ENCODE data around the gene GALNT6.

The GALNT6 gene

GRCh38 chr12:51382173-51382572 is 9.0 kb downstream of the GALNT6 start:
- Histone ChIP-seq H3K79me1 (ENCODE audit: low read depth, low read length) (no peaks in the 10 kb centered on the region), H3K27ac (replicated peaks; ENCODE audit: low read length) (no peak overlapping the region), H4K8ac (ENCODE audit: low read depth, low read length) (no peak overlapping the region), H3K9me3 (replicated peaks in 1 of 2; ENCODE audit: control insufficient read depth in 2 of 2, insufficient read depth in 1 of 2, low read depth in 1 of 2, low read length in 2 of 2) (no peaks in the 10 kb centered on the region), H3K23ac (ENCODE audit: low read depth, low read length, poor library complexity) (no peak overlapping the region), H3K36me3 (replicated peaks in 1 of 2; ENCODE audit: control insufficient read depth in 2 of 2, insufficient read depth in 2 of 2, low read length in 2 of 2) (no peaks in the 10 kb centered on the region), H3K18ac (ENCODE audit: low read length) (no peak overlapping the region), H2AK5ac (ENCODE audit: low read depth, low read length) (no peak overlapping the region), H3K4me2 (ENCODE audit: insufficient read depth, low read length, poor library complexity, severe bottlenecking) (no peak overlapping the region), H3K4ac (ENCODE audit: low read length) (no peak overlapping the region), H2BK12ac (ENCODE audit: low read length) (no peak overlapping the region), H2BK120ac (ENCODE audit: low read depth, low read length) (no peak overlapping the region), H3K9ac (ENCODE audit: low read depth, low read length, poor library complexity) (no peak overlapping the region), H3K14ac (ENCODE audit: low read length) (no peak overlapping the region), H2AFZ (ENCODE audit: low read length) (no peak overlapping the region), H3K27me3 (ENCODE audit: control insufficient read depth in 3 of 3, insufficient read depth in 3 of 3, low read depth in 1 of 3, low read length in 3 of 3) (peaks cover 0 to 57% (median 4%) of the 10 kb centered on the region in 3 experiments), H3K4me1 (ENCODE audit: control insufficient read depth in 2 of 2, insufficient read depth in 1 of 2, low read depth in 1 of 2, low read length in 2 of 2) (no peaks in the 10 kb centered on the region), H2BK15ac (ENCODE audit: low read length) (no peak overlapping the region), H2BK5ac (ENCODE audit: low read length) (no peak overlapping the region), H4K91ac (ENCODE audit: low read depth, low read length, poor library complexity) (no peak overlapping the region), H3K4me3 (ENCODE audit: low read length in 2 of 2) (no peak overlapping the region)
- WGBS, 2 donors (ENCODE audit: extremely low coverage in 2 of 2, insufficient read length in 2 of 2, insufficient replicate concordance in 1 of 2) = no CpG with 5 or more reads among the region's 7 CpGs
- no peak for DNase-seq (ENCODE audit: low spot score)

- H3K27me3 ChIP-seq (ENCODE audit: control insufficient read depth in 3 of 3, insufficient read depth in 3 of 3, low read depth in 1 of 3, low read length in 3 of 3) = peaks cover 0 to 51% (median 4%) of the 10 kb centered on the region in 3 experiments
- no peak overlapping the region for H3K9ac ChIP-seq (ENCODE audit: low read depth, low read length, poor library complexity)
- H4K91ac ChIP-seq (ENCODE audit: low read depth, low read length, poor library complexity) = no peak overlapping the region
- no peak overlapping the region for H2BK12ac ChIP-seq (ENCODE audit: low read length)
- H2AK5ac ChIP-seq (ENCODE audit: low read depth, low read length) = no peak overlapping the region
- no peak overlapping the region for H2BK120ac ChIP-seq (ENCODE audit: low read depth, low read length)
- H3K79me1 ChIP-seq (ENCODE audit: low read depth, low read length) = no peaks in the 10 kb centered on the region
- no peak overlapping the region for H3K27ac ChIP-seq (replicated peaks; ENCODE audit: low read length)
- no peak overlapping the region for H2BK5ac ChIP-seq (ENCODE audit: low read length)
- H3K4me2 ChIP-seq (ENCODE audit: insufficient read depth, low read length, poor library complexity, severe bottlenecking) = no peak overlapping the region
- no peak overlapping the region for H3K14ac ChIP-seq (ENCODE audit: low read length)
- no peak overlapping the region for H3K23ac ChIP-seq (ENCODE audit: low read depth, low read length, poor library complexity)
- no peak overlapping the region for H4K8ac ChIP-seq (ENCODE audit: low read depth, low read length)
- no peaks in the 10 kb centered on the region for H3K36me3 ChIP-seq (replicated peaks in 1 of 2; ENCODE audit: control insufficient read depth in 2 of 2, insufficient read depth in 2 of 2, low read length in 2 of 2)
- H3K4me3 ChIP-seq (ENCODE audit: low read length in 2 of 2) = no peak overlapping the region
- no peak overlapping the region for H3K4ac ChIP-seq (ENCODE audit: low read length)
- H3K9me3 ChIP-seq (replicated peaks in 1 of 2; ENCODE audit: control insufficient read depth in 2 of 2, insufficient read depth in 1 of 2, low read depth in 1 of 2, low read length in 2 of 2) = no peaks in the 10 kb centered on the region
- no CpG with 5 or more reads among the region's 5 CpGs for WGBS, 2 donors (ENCODE audit: extremely low coverage in 2 of 2, insufficient read length in 2 of 2, insufficient replicate concordance in 1 of 2)
- H3K18ac ChIP-seq (ENCODE audit: low read length) = no peak overlapping the region
- H2BK15ac ChIP-seq (ENCODE audit: low read length) = no peak overlapping the region
- H2AFZ ChIP-seq (ENCODE audit: low read length) = no peak overlapping the region
- DNase-seq (ENCODE audit: low spot score) = no peak
- H3K4me1 ChIP-seq (ENCODE audit: control insufficient read depth in 2 of 2, insufficient read depth in 1 of 2, low read depth in 1 of 2, low read length in 2 of 2) = no peaks in the 10 kb centered on the region
Observed at GRCh38 chr12:51381226-51382079, 9.8 kb downstream of the GALNT6 start.

GRCh38 chr12:51379571-51379970 is 11.6 kb downstream of the GALNT6 start:
- peak overlapping the region; percentile 43 for H2BK12ac ChIP-seq (ENCODE audit: low read length)
- H2AFZ ChIP-seq (ENCODE audit: low read length) = no peak overlapping the region
- no peak overlapping the region for H3K4me2 ChIP-seq (ENCODE audit: insufficient read depth, low read length, poor library complexity, severe bottlenecking)
- H3K27me3 ChIP-seq (ENCODE audit: control insufficient read depth in 3 of 3, insufficient read depth in 3 of 3, low read depth in 1 of 3, low read length in 3 of 3) = peaks cover 0 to 42% (median 8%) of the 10 kb centered on the region in 3 experiments
- no peak overlapping the region for H3K27ac ChIP-seq (replicated peaks; ENCODE audit: low read length)
- no peak overlapping the region for H2BK15ac ChIP-seq (ENCODE audit: low read length)
- no peak overlapping the region for H4K8ac ChIP-seq (ENCODE audit: low read depth, low read length)
- H4K91ac ChIP-seq (ENCODE audit: low read depth, low read length, poor library complexity) = no peak overlapping the region
- no peak overlapping the region for H2BK120ac ChIP-seq (ENCODE audit: low read depth, low read length)
- no peak overlapping the region for H2AK5ac ChIP-seq (ENCODE audit: low read depth, low read length)
- no peak overlapping the region for H3K4me3 ChIP-seq (ENCODE audit: low read length in 2 of 2)
- H3K4ac ChIP-seq (ENCODE audit: low read length) = no peak overlapping the region
- no peak overlapping the region for H3K9ac ChIP-seq (ENCODE audit: low read depth, low read length, poor library complexity)
- no peak overlapping the region for H3K14ac ChIP-seq (ENCODE audit: low read length)
- H3K23ac ChIP-seq (ENCODE audit: low read depth, low read length, poor library complexity) = no peak overlapping the region
- no peak for DNase-seq (ENCODE audit: low spot score)
- no peaks in the 10 kb centered on the region for H3K4me1 ChIP-seq (ENCODE audit: control insufficient read depth in 2 of 2, insufficient read depth in 1 of 2, low read depth in 1 of 2, low read length in 2 of 2)
- no peaks in the 10 kb centered on the region for H3K79me1 ChIP-seq (ENCODE audit: low read depth, low read length)
- no peaks in the 10 kb centered on the region for H3K9me3 ChIP-seq (replicated peaks in 1 of 2; ENCODE audit: control insufficient read depth in 2 of 2, insufficient read depth in 1 of 2, low read depth in 1 of 2, low read length in 2 of 2)
- H3K18ac ChIP-seq (ENCODE audit: low read length) = no peak overlapping the region
- WGBS, 2 donors (ENCODE audit: extremely low coverage in 2 of 2, insufficient read length in 2 of 2, insufficient replicate concordance in 1 of 2) = no CpG with 5 or more reads among the region's 11 CpGs
- no peak overlapping the region for H2BK5ac ChIP-seq (ENCODE audit: low read length)
- H3K36me3 ChIP-seq (replicated peaks in 1 of 2; ENCODE audit: control insufficient read depth in 2 of 2, insufficient read depth in 2 of 2, low read length in 2 of 2) = no peaks in the 10 kb centered on the region

GRCh38 chr12:51378749-51379148 is 12.5 kb downstream of the GALNT6 start:
- no peaks in the 10 kb centered on the region for H3K9me3 ChIP-seq (replicated peaks in 1 of 2; ENCODE audit: control insufficient read depth in 2 of 2, insufficient read depth in 1 of 2, low read depth in 1 of 2, low read length in 2 of 2)
- no peak overlapping the region for H2AK5ac ChIP-seq (ENCODE audit: low read depth, low read length)
- no peak overlapping the region for H2BK5ac ChIP-seq (ENCODE audit: low read length)
- no peak overlapping the region for H4K8ac ChIP-seq (ENCODE audit: low read depth, low read length)
- H4K91ac ChIP-seq (ENCODE audit: low read depth, low read length, poor library complexity) = no peak overlapping the region
- H3K9ac ChIP-seq (ENCODE audit: low read depth, low read length, poor library complexity) = no peak overlapping the region
- no peak overlapping the region for H2BK120ac ChIP-seq (ENCODE audit: low read depth, low read length)
- H3K4ac ChIP-seq (ENCODE audit: low read length) = no peak overlapping the region
- H3K4me1 ChIP-seq (ENCODE audit: control insufficient read depth in 2 of 2, insufficient read depth in 1 of 2, low read depth in 1 of 2, low read length in 2 of 2) = no peaks in the 10 kb centered on the region
- H3K23ac ChIP-seq (ENCODE audit: low read depth, low read length, poor library complexity) = no peak overlapping the region
- no peak overlapping the region for H3K4me2 ChIP-seq (ENCODE audit: insufficient read depth, low read length, poor library complexity, severe bottlenecking)
- no peak overlapping the region for H3K4me3 ChIP-seq (ENCODE audit: low read length in 2 of 2)
- H3K18ac ChIP-seq (ENCODE audit: low read length) = no peak overlapping the region
- H3K79me1 ChIP-seq (ENCODE audit: low read depth, low read length) = no peaks in the 10 kb centered on the region
- H3K27ac ChIP-seq (replicated peaks; ENCODE audit: low read length) = no peak overlapping the region
- H3K14ac ChIP-seq (ENCODE audit: low read length) = no peak overlapping the region
- H2BK12ac ChIP-seq (ENCODE audit: low read length) = no peak overlapping the region
- H2AFZ ChIP-seq (ENCODE audit: low read length) = no peak overlapping the region
- peaks cover 0 to 42% (median 15%) of the 10 kb centered on the region in 3 experiments for H3K27me3 ChIP-seq (ENCODE audit: control insufficient read depth in 3 of 3, insufficient read depth in 3 of 3, low read depth in 1 of 3, low read length in 3 of 3)
- H2BK15ac ChIP-seq (ENCODE audit: low read length) = no peak overlapping the region
- H3K36me3 ChIP-seq (replicated peaks in 1 of 2; ENCODE audit: control insufficient read depth in 2 of 2, insufficient read depth in 2 of 2, low read length in 2 of 2) = no peaks in the 10 kb centered on the region
- DNase-seq (ENCODE audit: low spot score) = no peak
- no CpG with 5 or more reads among the region's 2 CpGs for WGBS, 2 donors (ENCODE audit: extremely low coverage in 2 of 2, insufficient read length in 2 of 2, insufficient replicate concordance in 1 of 2)
